ENCODE data around the gene CARD10. TPM values are rescaled to one million over a fixed set of nuclear protein-coding genes. Genes with fewer than 3 reads are reported as not detected.

Gene CARD10
- total and polyA plus RNA-seq, 2 of the 13 experiments (the other 11 are each of a cell fraction or from before 2014, with no cell fraction given), result 35.2 to 55.8 TPM

DNA sequence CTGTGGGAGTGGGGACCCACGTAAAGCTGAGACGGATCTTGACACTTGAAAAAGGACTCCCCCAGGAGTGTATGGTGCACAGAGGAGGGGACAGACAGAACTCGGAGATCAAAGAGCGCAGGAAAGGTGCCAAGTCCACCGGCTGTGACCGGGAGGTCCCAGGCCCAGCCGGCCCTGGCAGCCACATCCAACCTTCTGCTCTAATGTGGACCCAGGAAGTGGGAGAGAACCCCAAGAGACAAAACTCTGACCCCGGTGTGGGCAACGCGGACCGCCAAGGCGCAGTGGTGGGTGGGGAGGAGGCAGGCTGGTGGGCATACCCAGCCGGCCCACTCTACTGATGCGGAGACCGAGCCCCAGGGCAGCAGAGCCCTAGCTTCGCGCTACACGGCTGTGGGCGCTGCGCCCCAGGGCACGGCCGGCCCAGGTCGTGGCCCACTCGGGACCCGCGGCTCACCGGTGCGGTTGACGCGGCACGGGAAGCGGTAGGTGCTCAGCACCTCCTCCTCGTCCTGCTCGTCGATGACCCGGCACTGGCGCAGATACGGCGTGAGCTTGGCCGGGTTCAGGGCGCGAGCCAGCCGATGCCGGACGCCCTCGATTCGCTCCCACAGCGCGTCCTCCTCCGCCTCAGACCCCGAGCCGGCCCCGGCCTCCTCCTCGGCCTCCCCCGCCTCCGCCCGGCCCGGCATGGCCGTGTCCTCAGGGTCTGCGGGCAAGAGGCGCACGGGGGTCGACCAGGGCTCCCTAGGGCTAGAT lies 527 bp downstream of the CARD10 start (continued):
- TF ChIP-seq, protein P1, sequence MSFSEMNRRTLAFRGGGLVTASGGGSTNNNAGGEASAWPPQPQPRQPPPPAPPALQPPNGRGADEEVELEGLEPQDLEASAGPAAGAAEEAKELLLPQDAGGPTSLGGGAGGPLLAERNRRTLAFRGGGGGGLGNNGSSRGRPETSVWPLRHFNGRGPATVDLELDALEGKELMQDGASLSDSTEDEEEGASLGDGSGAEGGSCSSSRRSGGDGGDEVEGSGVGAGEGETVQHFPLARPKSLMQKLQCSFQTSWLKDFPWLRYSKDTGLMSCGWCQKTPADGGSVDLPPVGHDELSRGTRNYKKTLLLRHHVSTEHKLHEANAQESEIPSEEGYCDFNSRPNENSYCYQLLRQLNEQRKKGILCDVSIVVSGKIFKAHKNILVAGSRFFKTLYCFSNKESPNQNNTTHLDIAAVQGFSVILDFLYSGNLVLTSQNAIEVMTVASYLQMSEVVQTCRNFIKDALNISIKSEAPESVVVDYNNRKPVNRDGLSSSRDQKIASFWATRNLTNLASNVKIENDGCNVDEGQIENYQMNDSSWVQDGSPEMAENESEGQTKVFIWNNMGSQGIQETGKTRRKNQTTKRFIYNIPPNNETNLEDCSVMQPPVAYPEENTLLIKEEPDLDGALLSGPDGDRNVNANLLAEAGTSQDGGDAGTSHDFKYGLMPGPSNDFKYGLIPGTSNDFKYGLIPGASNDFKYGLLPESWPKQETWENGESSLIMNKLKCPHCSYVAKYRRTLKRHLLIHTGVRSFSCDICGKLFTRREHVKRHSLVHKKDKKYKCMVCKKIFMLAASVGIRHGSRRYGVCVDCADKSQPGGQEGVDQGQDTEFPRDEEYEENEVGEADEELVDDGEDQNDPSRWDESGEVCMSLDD (CRISPR knock-in tag; IDR thresholded peaks at IDR 0.05; ENCODE audit: borderline replicate concordance), result 0 out of 2 replicates have a peak, but pooled peaks have one; percentile 48
- TF ChIP-seq TSC22D2 (CRISPR knock-in tag; IDR thresholded peaks at IDR 0.05; ENCODE audit: borderline replicate concordance), result no peak; the same call in 1 of the 2 replicates
- TF ChIP-seq, protein P2, sequence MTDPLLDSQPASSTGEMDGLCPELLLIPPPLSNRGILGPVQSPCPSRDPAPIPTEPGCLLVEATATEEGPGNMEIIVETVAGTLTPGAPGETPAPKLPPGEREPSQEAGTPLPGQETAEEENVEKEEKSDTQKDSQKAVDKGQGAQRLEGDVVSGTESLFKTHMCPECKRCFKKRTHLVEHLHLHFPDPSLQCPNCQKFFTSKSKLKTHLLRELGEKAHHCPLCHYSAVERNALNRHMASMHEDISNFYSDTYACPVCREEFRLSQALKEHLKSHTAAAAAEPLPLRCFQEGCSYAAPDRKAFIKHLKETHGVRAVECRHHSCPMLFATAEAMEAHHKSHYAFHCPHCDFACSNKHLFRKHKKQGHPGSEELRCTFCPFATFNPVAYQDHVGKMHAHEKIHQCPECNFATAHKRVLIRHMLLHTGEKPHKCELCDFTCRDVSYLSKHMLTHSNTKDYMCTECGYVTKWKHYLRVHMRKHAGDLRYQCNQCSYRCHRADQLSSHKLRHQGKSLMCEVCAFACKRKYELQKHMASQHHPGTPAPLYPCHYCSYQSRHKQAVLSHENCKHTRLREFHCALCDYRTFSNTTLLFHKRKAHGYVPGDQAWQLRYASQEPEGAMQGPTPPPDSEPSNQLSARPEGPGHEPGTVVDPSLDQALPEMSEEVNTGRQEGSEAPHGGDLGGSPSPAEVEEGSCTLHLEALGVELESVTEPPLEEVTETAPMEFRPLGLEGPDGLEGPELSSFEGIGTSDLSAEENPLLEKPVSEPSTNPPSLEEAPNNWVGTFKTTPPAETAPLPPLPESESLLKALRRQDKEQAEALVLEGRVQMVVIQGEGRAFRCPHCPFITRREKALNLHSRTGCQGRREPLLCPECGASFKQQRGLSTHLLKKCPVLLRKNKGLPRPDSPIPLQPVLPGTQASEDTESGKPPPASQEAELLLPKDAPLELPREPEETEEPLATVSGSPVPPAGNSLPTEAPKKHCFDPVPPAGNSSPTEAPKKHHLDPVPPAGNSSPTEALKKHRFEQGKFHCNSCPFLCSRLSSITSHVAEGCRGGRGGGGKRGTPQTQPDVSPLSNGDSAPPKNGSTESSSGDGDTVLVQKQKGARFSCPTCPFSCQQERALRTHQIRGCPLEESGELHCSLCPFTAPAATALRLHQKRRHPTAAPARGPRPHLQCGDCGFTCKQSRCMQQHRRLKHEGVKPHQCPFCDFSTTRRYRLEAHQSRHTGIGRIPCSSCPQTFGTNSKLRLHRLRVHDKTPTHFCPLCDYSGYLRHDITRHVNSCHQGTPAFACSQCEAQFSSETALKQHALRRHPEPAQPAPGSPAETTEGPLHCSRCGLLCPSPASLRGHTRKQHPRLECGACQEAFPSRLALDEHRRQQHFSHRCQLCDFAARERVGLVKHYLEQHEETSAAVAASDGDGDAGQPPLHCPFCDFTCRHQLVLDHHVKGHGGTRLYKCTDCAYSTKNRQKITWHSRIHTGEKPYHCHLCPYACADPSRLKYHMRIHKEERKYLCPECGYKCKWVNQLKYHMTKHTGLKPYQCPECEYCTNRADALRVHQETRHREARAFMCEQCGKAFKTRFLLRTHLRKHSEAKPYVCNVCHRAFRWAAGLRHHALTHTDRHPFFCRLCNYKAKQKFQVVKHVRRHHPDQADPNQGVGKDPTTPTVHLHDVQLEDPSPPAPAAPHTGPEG (CRISPR knock-in tag; IDR thresholded peaks at IDR 0.05), result peak; percentile 63
- peak; percentile 48; the same call in 1 of the 2 replicates for TF ChIP-seq KDM3A (CRISPR knock-in tag; IDR thresholded peaks at IDR 0.05; ENCODE audit: low read depth)
- TF ChIP-seq KDM4B (CRISPR knock-in tag; IDR thresholded peaks at IDR 0.05), result 0 out of 2 replicates have a peak, but pooled peaks have one; percentile 11
- no peak for TF ChIP-seq NFE2L2 (IDR thresholded peaks at IDR 0.05; ENCODE audit: low read length)
- TF ChIP-seq ZNF232 (CRISPR knock-in tag; IDR thresholded peaks at IDR 0.05; ENCODE audit: borderline replicate concordance), result no peak
- no peak for TF ChIP-seq ZFP36L1 (CRISPR knock-in tag; IDR thresholded peaks at IDR 0.05)
- TF ChIP-seq, protein P3, sequence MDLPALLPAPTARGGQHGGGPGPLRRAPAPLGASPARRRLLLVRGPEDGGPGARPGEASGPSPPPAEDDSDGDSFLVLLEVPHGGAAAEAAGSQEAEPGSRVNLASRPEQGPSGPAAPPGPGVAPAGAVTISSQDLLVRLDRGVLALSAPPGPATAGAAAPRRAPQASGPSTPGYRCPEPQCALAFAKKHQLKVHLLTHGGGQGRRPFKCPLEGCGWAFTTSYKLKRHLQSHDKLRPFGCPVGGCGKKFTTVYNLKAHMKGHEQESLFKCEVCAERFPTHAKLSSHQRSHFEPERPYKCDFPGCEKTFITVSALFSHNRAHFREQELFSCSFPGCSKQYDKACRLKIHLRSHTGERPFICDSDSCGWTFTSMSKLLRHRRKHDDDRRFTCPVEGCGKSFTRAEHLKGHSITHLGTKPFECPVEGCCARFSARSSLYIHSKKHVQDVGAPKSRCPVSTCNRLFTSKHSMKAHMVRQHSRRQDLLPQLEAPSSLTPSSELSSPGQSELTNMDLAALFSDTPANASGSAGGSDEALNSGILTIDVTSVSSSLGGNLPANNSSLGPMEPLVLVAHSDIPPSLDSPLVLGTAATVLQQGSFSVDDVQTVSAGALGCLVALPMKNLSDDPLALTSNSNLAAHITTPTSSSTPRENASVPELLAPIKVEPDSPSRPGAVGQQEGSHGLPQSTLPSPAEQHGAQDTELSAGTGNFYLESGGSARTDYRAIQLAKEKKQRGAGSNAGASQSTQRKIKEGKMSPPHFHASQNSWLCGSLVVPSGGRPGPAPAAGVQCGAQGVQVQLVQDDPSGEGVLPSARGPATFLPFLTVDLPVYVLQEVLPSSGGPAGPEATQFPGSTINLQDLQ (CRISPR knock-in tag; IDR thresholded peaks at IDR 0.05), result no peak
- no peak; the same call in 1 of the 2 replicates for TF ChIP-seq ZNF33B (CRISPR knock-in tag; IDR thresholded peaks at IDR 0.05)
- TF ChIP-seq CCAR2 (optimal IDR thresholded peaks at IDR 0.05; ENCODE audit: low read depth, low read length), result no peak
- TF ChIP-seq, protein P4, sequence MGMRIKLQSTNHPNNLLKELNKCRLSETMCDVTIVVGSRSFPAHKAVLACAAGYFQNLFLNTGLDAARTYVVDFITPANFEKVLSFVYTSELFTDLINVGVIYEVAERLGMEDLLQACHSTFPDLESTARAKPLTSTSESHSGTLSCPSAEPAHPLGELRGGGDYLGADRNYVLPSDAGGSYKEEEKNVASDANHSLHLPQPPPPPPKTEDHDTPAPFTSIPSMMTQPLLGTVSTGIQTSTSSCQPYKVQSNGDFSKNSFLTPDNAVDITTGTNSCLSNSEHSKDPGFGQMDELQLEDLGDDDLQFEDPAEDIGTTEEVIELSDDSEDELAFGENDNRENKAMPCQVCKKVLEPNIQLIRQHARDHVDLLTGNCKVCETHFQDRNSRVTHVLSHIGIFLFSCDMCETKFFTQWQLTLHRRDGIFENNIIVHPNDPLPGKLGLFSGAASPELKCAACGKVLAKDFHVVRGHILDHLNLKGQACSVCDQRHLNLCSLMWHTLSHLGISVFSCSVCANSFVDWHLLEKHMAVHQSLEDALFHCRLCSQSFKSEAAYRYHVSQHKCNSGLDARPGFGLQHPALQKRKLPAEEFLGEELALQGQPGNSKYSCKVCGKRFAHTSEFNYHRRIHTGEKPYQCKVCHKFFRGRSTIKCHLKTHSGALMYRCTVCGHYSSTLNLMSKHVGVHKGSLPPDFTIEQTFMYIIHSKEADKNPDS (CRISPR knock-in tag; IDR thresholded peaks at IDR 0.05), result no peak
- no peak for TF ChIP-seq SCMH1 (CRISPR knock-in tag; IDR thresholded peaks at IDR 0.05; ENCODE audit: borderline replicate concordance)
- no peak for TF ChIP-seq ZBTB20 (CRISPR knock-in tag; IDR thresholded peaks at IDR 0.05; ENCODE audit: borderline replicate concordance, low read depth)
- TF ChIP-seq ZNF572 (CRISPR knock-in tag; IDR thresholded peaks at IDR 0.05), result no peak

Measured in HepG2 (cell line).